Subcutaneous abdominal adipose tissue (tissue), 5 donors: ENCODE results near the gene TMEM218.
"Not testable (repeated sequence)": the region's sequence is repeated elsewhere in the genome, so short reads cannot be mapped to it uniquely, and the experiment has no call there.

Experiments used
- H3K27ac ChIP-seq: one replicate; pipeline ENCODE4 v1.7.0; 2013; ENCODE audit warnings: low read depth, mild to moderate bottlenecking, inconsistent platforms, low read length, moderate library complexity
- H3K27me3 ChIP-seq, 5 donors: one replicate each; pipeline ENCODE4 v1.7.0; 2013; ENCODE audit warnings: low read length in 5 of 5, inconsistent platforms in 1 of 5; ENCODE audit not compliant: control insufficient read depth in 5 of 5, insufficient read depth in 4 of 5
- H3K36me3 ChIP-seq, 5 donors: one replicate each; pipeline ENCODE4 v1.7.0; 2013; ENCODE audit warnings: low read length in 5 of 5; ENCODE audit not compliant: control insufficient read depth in 5 of 5, insufficient read depth in 5 of 5
- H3K4me1 ChIP-seq, 5 donors: one replicate each; pipeline ENCODE4 v1.7.0; 2013; ENCODE audit warnings: low read length in 5 of 5, mild to moderate bottlenecking in 3 of 5, moderate library complexity in 1 of 5; ENCODE audit not compliant: control insufficient read depth in 5 of 5, insufficient read depth in 5 of 5
- H3K4me3 ChIP-seq, 5 donors: one replicate each; pipeline ENCODE4 v1.7.0; 2013; ENCODE audit warnings: low read length in 5 of 5, low read depth in 1 of 5
- H3K9ac ChIP-seq, 5 donors: one replicate each; pipeline ENCODE4 v1.7.0; 2013; ENCODE audit warnings: low read length in 5 of 5, mild to moderate bottlenecking in 4 of 5, moderate library complexity in 3 of 5
- H3K9me3 ChIP-seq, 5 donors: one replicate each; pipeline ENCODE4 v1.7.0; 2013; ENCODE audit warnings: low read length in 5 of 5; ENCODE audit not compliant: control insufficient read depth in 5 of 5
- donor health status: healthy.
- donor health status: healthy.
- donor health status: healthy.
- donor health status: healthy.
- donor health status: healthy.

Gene TMEM218

GRCh38 chr11:125063429-125064043 lies 47.9 kb downstream of the TMEM218 start:
- Histone ChIP-seq H3K9ac (peak overlapping the region in 4 of 5 donors; percentile 48 to 79 (median 76)), H3K27me3 (peaks cover 0 to 3% (median 0%) of the 10 kb centered on the region in 5 donors), H3K27ac (peak overlapping the region; percentile 57), H3K4me3 (peak overlapping the region; percentile 74 to 86 (median 83)), H3K36me3 (no peaks in the 10 kb centered on the region), H3K4me1 (peaks cover 0 to 22% (median 12%) of the 10 kb centered on the region in 5 donors), H3K9me3 (no peaks in the 10 kb centered on the region)

- peak within 1 kb of the TSS; percentile 74 to 86 (median 83) for H3K4me3 ChIP-seq
- H3K4me1 ChIP-seq: peaks cover 0 to 22% (median 12%) of the 10 kb centered on the region in 5 donors
- H3K9me3 ChIP-seq: no peaks in the 10 kb centered on the region
- peak within 1 kb of the TSS; percentile 57 for H3K27ac ChIP-seq
- no peaks in the 10 kb centered on the region for H3K36me3 ChIP-seq
- peaks cover 0 to 3% (median 0%) of the 10 kb centered on the region in 5 donors for H3K27me3 ChIP-seq
- H3K9ac ChIP-seq: peak within 1 kb of the TSS in 4 of 5 donors; percentile 48 to 79 (median 76)
Observed at GRCh38 chr11:125062931-125063428, 48.4 kb downstream of the TMEM218 start, which contains the start of gene SLC37A2. SLC37A2 (plus strand) TSS chr11:125063305; CDS start chr11:125063368, 63 bp downstream.

- Histone ChIP-seq H3K27ac (peak overlapping the region; percentile 41), H3K9ac (peak overlapping the region in 4 of 5 donors; percentile 48 to 79 (median 76))
Observed at GRCh38 chr11:125062218-125062930, 49.1 kb downstream of the TMEM218 start.

GRCh38 chr11:125061281-125061680 lies 50.1 kb downstream of the TMEM218 start:
- Histone ChIP-seq H3K36me3 (no peaks in the 10 kb centered on the region), H3K4me3 (no peak overlapping the region), H3K4me1 (peaks cover 0 to 22% (median 12%) of the 10 kb centered on the region in 5 donors), H3K9ac (no peak overlapping the region), H3K27me3 (peaks cover 0 to 3% (median 0%) of the 10 kb centered on the region in 5 donors), H3K9me3 (no peaks in the 10 kb centered on the region), H3K27ac (no peak overlapping the region)

More at GRCh38 chr11:125062218-125062930, 49.1 kb downstream of the TMEM218 start:
- H3K4me3 ChIP-seq: peak overlapping the region; percentile 44 to 86 (median 83)
- no peaks in the 10 kb centered on the region for H3K36me3 ChIP-seq
- H3K27me3 ChIP-seq: peaks cover 0 to 3% (median 0%) of the 10 kb centered on the region in 5 donors
- no peaks in the 10 kb centered on the region for H3K9me3 ChIP-seq
- H3K4me1 ChIP-seq: peaks cover 0 to 22% (median 12%) of the 10 kb centered on the region in 5 donors

GRCh38 chr11:125057693-125058016 lies 53.8 kb downstream of the TMEM218 start:
- Histone ChIP-seq H3K9ac (no peak overlapping the region), H3K36me3 (no peaks in the 10 kb centered on the region), H3K27ac (no peak overlapping the region), H3K27me3 (no peaks in the 10 kb centered on the region), H3K9me3 (no peaks in the 10 kb centered on the region), H3K4me1 (peaks cover 0 to 5% (median 4%) of the 10 kb centered on the region in 5 donors), H3K4me3 (no peak overlapping the region)

GRCh38 chr11:125056931-125057692 lies 54.3 kb downstream of the TMEM218 start:
- H3K27ac ChIP-seq: no peak overlapping the region
- H3K4me3 ChIP-seq: no peak overlapping the region
- no peaks in the 10 kb centered on the region for H3K27me3 ChIP-seq
- H3K9me3 ChIP-seq: no peaks in the 10 kb centered on the region
- H3K36me3 ChIP-seq: no peaks in the 10 kb centered on the region
- no peaks in the 10 kb centered on the region for H3K4me1 ChIP-seq
- no peak overlapping the region for H3K9ac ChIP-seq

- H3K36me3 ChIP-seq, H3K9me3 ChIP-seq, H3K4me3 ChIP-seq, H3K27me3 ChIP-seq, H3K9ac ChIP-seq, H3K27ac ChIP-seq, H3K4me1 ChIP-seq: not testable (repeated sequence)
Observed at GRCh38 chr11:125056111-125056510, 55.3 kb downstream of the TMEM218 start.

- H3K27me3 ChIP-seq: no peaks in the 10 kb centered on the region
- H3K4me3 ChIP-seq: no peak overlapping the region
- no peak overlapping the region for H3K9ac ChIP-seq
- H3K36me3 ChIP-seq: no peaks in the 10 kb centered on the region
- H3K27ac ChIP-seq: no peak overlapping the region
- H3K4me1 ChIP-seq: no peaks in the 10 kb centered on the region
- H3K9me3 ChIP-seq: no peaks in the 10 kb centered on the region
Observed at GRCh38 chr11:125055107-125055715, 56.2 kb downstream of the TMEM218 start.

GRCh38 chr11:125053167-125053566 lies 58.3 kb downstream of the TMEM218 start:
- Histone ChIP-seq H3K9ac (no peak overlapping the region), H3K4me1 (no peaks in the 10 kb centered on the region), H3K36me3 (no peaks in the 10 kb centered on the region), H3K4me3 (no peak overlapping the region), H3K27ac (no peak overlapping the region), H3K9me3 (no peaks in the 10 kb centered on the region), H3K27me3 (no peaks in the 10 kb centered on the region)
